HK-2 (cell line): ENCODE data around the gene EARS2.
"Not testable (repeated sequence)": the region's sequence is repeated elsewhere in the genome, so short reads cannot be mapped to it uniquely, and the experiment has no call there.

Experiments used
- DNase-seq: peaks from one replicate; pipeline ENCODE4 v3.0.0-alpha.2; 2018; ENCODE audit not compliant: unreplicated experiment

The EARS2 gene

DNA sequence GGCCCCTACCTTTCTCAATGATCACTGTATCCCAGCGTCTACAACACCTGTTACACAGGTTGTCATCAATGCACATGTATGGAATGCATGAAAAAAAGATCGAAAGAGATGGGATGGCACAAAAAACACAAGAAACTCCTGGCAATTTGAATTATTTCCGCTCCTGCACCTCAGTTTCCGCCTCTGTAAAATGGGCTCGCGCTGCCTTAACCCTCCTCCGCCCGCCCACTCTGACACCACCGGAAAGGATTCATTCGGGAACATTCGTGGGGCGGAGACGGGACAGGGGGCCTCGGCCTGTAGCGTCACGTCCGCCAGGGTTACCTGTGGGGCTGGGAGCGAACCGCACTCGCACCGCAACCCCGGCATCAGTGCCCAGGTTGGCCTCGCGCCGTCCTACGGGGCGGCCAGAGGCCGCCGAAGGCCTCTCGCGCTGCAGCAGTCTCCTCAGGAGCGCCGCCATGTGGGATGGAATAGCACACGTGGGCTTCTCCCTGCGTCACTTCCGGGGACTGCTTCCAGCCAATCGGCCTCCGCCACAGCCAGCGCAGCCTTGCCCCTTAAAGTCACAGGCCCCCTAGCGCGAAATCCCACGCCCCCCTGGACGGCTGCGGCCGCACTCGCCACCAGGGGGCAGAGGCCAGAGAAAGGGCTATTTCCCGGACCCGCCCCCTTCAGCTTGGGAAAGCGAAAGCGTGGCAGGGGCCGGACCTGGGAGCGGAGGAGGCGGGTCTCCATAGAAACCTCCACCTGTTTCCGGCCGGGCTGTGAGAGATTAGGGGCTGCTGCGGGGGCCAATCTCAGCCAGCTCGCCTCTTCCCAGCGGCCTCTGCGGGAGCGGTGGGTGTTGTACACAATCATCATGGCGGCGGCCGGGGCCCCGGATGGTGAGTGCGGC lies at the start of gene EARS2, which contains the start of gene UBFD1:
EARS2 (minus strand) TSS at position 470 of the 898 bp plus-strand sequence; CDS start at position 463, 7 bp downstream.
UBFD1 (plus strand) TSS at position 847 of the 898 bp plus-strand sequence; CDS start at position 863, 16 bp downstream.
- peak; percentile 96 for DNase-seq

DNA sequence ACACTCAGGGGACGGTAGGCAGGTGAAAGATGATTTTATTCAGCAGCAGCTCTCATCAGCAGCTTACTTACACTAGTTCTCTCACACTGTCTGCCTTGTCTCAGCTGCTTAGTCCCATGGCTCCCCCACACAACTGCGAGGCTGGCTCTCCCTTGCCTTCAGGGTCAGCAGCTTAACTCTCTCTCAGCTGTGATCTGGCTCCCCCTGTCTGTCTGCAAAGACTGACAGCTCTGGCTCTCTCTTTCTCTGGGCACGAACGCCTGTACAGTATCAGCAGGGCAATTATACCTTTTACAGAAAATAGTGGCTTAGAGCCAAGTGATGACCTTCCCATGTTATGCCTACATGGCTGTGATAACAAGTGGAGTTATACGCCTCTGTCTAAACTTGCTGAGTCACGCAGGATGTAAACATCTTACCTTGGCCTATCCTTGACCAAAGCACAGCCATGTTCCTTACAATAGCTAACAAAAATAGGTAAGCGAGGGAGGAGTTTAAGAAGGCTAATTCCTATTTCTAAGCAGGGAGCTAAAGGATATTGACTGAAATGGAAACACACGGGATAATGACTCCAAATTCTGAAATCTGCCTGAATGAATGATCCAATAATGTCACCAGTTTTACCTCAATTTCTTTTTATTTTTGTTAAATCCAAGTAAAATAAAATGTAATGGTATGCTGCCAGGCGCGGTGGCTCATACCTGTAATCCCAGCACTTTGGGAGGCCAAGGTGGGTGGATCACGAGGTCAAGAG lies 40.0 kb upstream of the EARS2 start:
- peak; percentile 30 for DNase-seq

DNA sequence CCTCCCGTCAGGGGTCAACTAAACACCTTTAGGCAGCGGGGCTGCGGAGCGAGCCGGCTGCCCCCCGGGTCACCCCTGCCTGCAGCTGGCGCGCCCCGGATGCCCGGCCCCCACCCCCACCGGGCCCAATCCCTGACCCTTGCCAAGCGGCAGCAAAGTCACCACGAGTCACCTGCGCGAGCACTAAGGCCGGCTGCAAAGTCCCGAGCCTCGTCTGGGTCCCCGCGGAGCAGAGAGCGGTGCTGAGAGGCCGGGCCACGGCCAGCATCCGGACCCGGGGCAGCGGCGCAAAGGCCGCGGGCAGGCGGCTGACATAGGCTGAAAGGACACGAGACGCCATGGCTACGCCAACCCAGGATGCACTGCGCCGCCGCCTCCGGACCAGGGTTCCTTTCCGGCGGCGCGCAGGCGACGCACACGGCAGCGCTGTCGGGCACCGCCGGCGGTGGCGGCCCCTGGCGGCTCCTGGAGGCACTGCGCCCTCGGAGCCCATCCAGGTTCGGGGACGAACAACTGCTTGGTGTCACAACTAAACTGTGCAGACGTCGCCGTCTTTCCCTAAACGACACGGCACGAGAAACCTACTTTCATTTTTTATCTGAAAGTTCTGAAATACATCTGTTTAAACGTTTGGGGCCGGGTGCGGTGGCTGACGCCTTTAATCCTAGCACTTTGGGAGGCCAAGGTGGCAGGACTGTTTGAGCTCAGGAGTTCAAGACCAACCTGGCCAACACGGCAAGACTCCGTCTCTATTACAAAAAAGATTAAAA lies 39.0 kb upstream of the EARS2 start, which contains the start of gene NDUFAB1:
NDUFAB1 (minus strand) TSS at position 366 of the 770 bp plus-strand sequence; CDS start at position 340, 26 bp downstream.
- DNase-seq: peak; percentile 84

DNA sequence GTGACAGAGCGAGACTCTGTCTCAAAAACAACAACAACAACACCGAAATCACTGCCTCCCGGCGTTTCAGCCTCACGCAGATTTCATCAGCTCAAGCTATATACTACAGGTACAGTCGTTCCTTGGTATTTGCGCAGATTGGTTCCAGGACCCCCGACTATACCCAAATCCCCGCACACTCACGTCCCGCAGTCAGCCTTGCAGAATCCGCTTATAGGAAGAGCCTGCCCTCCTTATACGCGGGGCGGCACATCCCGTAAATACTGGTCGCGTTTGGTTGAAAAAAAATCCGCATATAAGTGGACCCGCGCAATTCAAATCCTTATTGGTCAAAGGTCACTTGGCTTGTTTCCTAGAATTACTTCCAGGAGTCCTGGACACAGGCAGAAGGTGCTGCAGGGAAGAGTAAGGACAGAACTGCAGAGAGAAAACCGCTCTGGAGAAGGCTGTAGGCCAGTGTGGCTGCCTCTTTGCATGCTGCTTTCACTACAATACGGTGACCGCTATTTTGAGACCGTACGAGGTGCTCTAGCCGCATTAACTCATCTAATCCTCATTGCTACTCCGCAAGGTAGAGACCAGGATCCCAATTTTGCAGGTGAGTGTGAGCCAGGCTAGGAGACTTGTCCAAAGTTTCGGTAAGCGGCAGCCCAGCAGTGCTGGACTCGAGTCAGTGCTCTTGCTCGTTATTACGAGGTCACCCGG lies 38.2 kb upstream of the EARS2 start:
- DNase-seq: no peak

DNA sequence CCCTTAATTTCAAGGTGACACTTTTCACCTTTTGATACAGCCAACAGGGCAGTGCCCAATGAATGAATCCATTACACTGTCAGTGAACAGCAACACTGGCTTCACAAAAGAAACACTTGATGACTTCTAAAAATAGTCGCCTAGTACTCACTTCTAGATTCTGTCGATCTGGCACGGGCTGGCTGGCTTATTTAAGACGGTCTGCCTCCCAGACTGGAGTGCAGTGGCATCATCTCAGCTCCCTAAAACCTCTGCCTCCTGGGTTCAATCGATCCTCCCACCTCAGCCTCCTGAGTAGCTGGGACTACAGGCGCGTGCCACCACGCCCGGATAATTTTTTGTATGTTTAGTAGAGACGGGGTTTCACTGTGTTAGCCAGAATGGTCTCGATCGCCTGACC lies 37.0 kb upstream of the EARS2 start:
- DNase-seq: no peak

DNA sequence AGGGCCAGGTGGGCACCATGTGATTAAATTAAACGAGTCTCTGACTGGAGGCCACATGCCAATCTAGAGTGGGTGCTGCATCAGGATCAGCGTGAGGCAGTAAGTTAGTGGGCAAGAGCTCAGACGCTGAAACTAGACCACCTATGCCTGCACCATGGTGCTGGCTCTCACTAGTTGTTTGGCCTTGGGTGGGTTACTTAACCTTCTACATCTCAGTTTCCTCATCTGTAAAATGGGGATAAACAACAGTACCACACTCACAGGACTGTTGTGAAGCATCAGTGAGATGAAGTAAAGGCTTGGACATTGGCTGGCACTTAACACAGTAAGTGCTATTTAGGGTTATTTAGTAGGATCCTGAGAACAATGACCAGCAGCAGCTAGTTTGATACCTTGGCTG lies 33.0 kb upstream of the EARS2 start:
- DNase-seq: no peak

DNA sequence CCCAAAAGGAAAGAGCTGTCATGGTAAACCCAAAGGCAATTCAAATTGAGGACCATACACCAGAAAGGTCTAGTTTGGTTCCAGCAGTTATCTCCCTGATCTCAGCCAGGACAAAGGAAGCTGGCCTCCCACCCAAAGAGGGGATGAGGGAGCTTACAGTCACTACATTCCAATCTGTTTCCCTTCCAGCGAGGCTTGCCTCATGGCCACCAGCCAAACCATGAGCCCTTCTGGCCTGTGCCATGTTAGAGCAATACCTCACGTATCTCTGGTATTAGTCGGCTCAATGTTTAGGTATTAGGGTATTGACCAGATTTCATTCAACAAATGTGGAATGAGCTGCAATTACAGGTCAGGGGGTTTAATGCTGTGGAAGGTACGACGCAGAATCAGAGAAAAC lies 30.6 kb upstream of the EARS2 start:
- DNase-seq: no peak

DNA sequence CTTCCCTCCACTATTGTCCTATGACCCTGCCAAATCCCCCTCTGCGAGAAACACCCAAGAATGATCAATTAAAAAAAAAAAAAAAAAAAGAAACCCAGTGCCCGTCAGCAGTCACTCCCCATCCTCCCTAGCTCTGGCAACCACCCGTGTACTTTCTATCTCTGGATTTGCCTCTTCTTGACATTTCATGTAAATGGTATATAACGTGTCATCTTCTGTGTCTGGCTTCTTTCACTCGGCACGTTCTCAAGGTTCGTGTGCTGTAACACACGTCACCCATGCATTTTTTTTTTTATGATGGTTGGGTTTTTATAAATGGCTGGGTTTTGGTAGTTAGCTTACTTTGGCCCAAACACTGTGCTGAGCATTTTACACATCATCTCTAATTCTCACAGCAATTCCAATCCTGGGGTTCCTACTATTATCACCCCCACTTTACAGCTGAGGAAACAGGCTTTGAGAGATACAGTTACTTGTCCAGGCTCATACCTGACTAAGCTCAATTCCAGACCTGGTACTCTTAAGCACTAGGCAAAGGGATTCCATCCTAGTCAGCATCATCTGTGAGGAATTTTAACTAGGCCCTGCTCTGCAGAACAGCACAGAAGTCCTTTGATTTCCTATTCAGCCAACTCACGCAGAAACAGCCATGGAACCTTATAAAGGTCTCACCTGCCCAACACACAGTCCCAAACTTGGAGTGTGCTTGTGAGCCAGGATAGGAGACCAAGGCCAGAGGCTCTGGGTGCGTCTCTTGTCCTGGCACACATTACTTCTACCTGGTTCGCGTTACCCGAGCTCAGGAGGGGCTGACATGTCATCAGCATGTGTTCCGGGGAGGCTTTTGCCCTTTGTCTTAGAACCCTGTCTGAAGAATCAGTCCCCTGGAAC lies 27.3 kb upstream of the EARS2 start:
- DNase-seq: no peak

DNA sequence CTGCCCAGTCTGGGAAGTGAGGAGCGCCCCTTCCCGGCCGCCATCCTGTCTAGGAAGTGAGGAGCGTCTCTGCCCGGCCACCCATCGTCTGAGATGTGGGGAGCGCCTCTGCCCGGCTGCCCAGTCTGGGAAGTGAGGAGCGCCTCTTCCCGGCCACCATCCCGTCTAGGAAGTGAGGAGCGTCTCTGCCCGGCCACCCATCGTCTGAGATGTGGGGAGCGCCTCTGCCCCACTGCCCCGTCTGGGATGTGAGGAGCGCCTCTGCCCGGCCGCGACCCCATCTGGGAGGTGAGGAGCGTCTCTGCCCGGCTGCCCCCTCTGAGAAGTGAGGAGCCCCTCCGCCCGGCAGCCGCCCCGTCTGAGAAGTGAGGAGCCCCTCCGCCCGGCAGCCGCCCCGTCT lies 26.1 kb upstream of the EARS2 start:
- not testable (repeated sequence) for DNase-seq

DNA sequence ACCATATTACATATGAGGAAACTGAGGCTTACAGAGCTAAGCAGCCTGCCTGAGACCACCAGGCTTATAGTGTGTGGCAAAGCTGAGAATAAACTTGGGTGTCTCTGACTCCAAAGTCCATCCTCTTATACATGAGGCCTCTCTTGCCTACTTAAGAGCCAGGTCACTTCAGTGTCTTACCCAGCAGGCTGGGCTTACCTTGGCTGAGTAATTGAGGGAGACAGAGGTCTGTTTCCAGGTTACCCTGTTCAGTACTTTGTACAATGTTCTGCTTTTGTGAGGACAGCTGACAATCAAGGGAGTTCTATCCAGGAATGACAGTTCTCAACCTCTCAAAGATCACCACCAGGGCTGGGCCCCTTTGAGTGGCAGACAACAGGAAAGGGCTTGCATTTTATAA lies 24.6 kb upstream of the EARS2 start:
- no peak for DNase-seq

DNA sequence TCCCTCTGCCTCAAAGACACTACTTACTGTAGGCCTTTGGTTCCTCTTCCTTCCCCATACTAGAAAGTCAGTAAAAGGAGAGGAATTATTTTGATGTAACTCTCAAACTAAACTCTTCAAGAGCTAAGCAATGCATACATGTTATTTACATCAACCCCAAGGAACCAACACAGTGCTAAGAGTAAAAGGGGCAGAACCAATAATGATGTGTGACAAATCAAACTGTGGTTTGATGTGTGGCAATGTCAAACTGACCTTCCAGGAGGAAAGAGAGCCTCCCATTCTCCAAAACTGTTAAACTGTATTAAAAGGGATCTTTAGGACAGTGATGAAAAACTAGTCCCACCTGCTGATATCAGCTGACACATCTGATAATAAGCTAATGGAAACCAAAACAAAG lies 23.2 kb upstream of the EARS2 start:
- no peak for DNase-seq

DNA sequence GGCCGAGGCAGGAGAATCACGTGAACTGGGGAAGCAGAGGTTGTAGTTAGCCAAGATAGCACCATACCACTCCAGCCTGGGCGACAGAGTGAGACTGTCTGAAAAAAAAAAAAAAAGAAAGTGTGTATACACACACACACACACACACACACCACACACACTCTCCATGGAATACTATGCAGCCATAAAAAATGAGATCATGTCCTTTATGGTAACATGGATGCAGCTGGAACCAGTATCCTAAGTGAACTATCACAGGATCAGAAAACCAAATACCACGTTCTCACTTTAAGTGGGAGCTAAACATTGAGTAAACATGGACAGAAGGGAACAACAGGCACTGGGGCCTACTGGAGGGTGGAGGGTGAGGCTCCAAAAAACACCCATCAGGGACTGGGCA lies 22.2 kb upstream of the EARS2 start:
- no peak for DNase-seq

DNA sequence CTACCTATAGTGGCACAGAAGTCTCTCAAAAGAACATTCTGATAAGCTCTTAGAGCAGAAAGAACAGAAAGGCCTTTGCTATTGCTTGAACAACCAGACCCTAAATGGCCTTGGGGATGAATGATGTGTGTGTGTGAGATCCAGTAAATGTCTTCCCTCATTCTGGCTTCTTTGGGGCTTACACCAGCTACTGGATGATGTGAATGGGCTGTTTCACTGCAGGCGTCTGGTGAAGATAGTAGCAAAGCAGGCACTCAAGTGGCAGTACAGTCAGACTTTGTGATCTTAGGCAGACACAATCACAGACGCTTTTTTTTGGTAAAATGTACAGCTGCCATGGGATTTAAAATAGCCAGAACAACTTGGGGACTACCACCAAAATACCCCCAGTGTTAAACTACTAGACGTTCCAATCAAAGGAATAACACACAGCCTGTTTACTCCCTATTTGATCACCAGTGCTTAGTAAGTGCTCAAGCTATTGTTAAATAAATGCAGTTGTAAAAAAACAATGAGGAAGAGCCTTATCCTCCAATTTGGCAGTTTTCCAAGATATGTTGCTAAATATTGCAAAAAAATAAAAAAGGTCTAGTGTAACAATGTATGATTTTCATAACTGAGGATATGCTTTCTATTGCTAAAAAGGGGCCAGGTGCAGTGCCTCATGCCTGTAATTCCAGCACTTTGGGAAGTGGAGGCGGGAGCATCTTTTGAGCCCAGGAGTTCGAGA lies 21.1 kb upstream of the EARS2 start:
- no peak for DNase-seq

DNA sequence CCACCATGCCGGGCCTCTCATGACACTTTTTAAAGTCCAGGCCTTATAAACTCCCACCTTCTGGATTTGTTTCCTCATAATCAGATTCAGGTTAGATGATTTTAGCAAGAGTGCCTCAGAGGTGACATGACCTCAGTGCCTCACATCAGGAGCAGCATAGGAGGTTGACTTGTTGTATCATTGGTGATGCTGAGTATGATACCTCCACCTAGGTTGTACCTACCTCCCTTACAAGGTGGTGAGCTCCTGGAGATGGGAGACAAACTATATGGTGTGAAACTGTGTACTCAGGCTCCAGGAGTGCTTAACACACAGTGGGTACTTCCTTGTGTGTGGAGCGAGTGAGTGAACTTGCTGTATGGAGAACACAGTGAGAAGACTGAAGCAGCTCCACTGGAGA lies 20.3 kb upstream of the EARS2 start:
- no peak for DNase-seq

DNA sequence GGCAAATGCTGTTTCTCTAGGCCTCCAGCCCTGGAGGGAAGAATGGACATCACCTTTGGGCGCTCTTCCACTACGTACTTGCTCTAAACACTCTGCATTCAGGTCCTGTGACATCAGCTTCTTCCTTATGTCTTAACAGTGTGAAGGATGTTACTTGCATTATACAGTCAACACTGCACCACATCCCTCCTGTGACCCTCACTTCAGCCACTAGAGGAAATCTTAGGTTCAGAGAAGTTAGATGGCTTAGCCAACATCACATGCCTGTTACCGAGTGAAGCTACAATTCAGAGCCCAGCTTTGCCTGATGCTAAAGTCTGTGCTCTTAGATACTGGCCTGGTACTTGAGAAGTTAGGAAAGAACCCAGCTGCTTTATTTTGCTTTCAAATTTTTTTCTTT lies 18.7 kb upstream of the EARS2 start:
- DNase-seq: no peak

DNA sequence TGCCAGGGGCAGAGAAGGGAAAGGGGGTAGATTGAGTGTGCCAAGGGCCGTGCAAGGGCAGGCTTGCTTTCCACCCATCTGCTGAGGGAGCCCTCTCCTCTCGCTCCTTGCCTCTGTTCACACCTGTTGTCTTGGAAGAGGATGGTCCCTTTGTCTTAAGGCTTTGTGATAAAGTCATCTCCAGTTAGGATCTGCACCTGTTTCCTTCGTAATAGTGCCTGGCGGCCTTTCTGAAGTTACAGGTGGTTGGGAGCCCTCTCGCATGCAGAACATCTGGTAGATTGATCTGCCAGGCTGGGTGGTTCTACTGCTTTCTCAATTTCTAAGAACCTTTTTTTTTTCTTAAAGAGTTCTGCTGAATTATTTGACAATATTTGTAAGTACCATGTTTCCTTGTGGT lies 16.7 kb upstream of the EARS2 start:
- no peak for DNase-seq

DNA sequence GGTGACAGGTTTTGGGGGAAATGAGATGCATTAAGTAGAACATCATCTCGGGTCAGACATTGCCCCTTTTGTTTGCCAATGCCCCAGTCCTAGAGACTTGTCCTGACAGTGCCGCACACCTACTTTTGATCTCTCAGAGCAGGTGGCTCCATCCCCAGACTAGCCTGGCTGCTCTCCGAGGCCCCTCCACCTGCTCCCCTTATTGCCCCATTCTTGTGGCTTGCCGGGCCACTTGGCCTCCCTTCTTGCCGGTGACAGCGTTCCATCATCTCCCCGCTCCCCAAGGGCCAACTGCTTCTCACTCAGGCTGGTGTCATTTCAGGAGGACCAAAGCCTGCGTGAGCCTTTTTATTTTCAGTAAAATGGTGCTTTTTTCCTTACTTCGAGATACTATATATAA lies 15.2 kb upstream of the EARS2 start:
- no peak for DNase-seq

DNA sequence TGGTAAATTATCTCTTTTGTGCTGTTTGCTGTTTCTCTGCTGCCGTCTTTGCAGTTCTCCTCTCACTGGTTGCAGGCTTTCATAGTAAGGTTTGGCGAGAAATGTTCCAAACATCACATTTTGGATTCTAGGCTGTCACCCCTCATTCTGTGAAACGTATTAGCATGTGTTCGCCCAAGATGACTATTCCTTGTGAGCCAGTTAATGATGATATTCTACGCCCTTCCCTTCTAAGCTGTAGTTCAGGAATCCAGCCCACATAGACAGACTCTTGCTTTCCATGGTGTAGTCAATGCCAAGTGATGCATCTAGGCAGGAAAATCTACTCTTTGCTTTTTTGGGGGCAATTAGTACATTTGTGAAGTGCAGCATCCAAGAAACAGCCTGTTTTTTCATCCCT lies 14.7 kb upstream of the EARS2 start:
- no peak for DNase-seq

DNA sequence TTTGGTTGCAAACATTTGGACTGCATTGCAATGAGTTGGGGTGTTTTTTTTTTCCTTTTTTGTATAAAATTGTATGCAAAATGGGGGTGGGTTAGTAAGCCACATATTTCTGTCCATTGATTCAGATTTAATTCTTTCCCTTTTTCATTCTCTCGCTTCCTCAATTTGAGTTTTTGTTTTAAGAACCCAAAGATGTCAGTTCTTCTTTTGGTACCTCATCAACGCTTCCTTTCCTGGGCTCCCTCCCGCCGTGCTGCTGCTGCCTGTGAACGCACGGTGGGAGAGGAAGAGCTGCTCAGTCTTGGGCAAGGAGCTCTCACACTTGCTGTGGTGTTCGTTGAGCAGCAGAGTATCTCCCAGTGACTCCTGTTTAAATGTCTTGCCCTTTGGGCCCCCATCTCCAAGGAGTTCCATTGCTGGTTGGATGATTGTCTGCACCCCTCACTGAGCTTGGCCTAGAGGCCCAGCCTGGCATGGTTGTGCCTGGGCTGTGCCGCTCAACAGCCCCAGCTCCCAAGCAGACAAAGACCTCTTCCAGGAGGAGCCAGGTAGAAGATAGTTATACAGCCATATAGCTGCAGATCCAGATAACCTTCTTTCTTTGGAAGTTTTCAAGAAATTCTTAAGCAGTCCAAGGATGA lies 14.0 kb upstream of the EARS2 start:
- DNase-seq: no peak
